SU-DHL-6 (cell line): ENCODE data around the gene HELT.
A peak's percentile ranks its signal among the peaks of the same experiment; 100 is the strongest.

ENCODE experiments used
- H2AFZ ChIP-seq: fragments of 200-600 bp; sonication (generic); 2 replicates; pipeline ENCODE4 v1.6.1; 2014; ENCODE audit warnings: low read depth, mild to moderate bottlenecking, moderate library complexity, mixed read lengths, antibody characterized with exemption, low read length; ENCODE audit not compliant: severe bottlenecking
- H3F3A ChIP-seq: fragments of 200-600 bp; shearing (Covaris generic); 2 replicates; pipeline ENCODE4 v1.6.0; 2016; ENCODE audit warnings: antibody characterized with exemption, mild to moderate bottlenecking; ENCODE audit not compliant: insufficient read depth
- H3K27ac ChIP-seq: fragments of 200-600 bp; sonication (generic); 2 replicates; pipeline ENCODE4 v1.5.1; 2016; ENCODE audit warnings: low read depth, mild to moderate bottlenecking, low read length, moderate library complexity, mixed read lengths
- H3K27me3 ChIP-seq: fragments of 200-600 bp; sonication (generic), shearing (Covaris generic); 2 replicates; pipeline ENCODE4 v1.6.0; 2014; ENCODE audit warnings: mild to moderate bottlenecking, low read length
- H3K36me3 ChIP-seq: fragments of 200-600 bp; sonication (generic); 2 replicates; pipeline ENCODE4 v1.6.1; 2014; ENCODE audit warnings: mild to moderate bottlenecking, low read length, mixed read lengths
- H3K4me2 ChIP-seq: fragments of 300-600, 200-600 bp; shearing (Covaris generic), sonication (generic); 2 replicates; pipeline ENCODE4 v1.6.0; 2014; ENCODE audit warnings: low read length, low read depth, mild to moderate bottlenecking; ENCODE audit not compliant: poor library complexity, severe bottlenecking
- H3K4me3 ChIP-seq: fragments of 200-600 bp; sonication (generic); 2 replicates; pipeline ENCODE4 v1.5.1; 2014; ENCODE audit warnings: antibody characterized with exemption, low read length, mild to moderate bottlenecking, mixed read lengths; ENCODE audit not compliant: insufficient read depth, poor library complexity, severe bottlenecking
- H3K79me2 ChIP-seq: fragments of 200-600 bp; sonication (generic); 2 replicates; pipeline ENCODE4 v1.6.1; 2014; ENCODE audit warnings: mild to moderate bottlenecking, low read length, moderate library complexity; ENCODE audit not compliant: insufficient read depth
- H3K9ac ChIP-seq: fragments of 200-600 bp; sonication (generic); 2 replicates; pipeline ENCODE4 v1.7.0; 2014; ENCODE audit warnings: mild to moderate bottlenecking, low read length
- H3K9me2 ChIP-seq: fragments of 200-600 bp; sonication (generic); replicated peaks from 2 replicates; pipeline ENCODE4 v1.6.1; 2014; ENCODE audit warnings: low read length; ENCODE audit not compliant: insufficient read depth
- H3K9me3 ChIP-seq: fragments of 200-600 bp; sonication (generic); 2 replicates; pipeline ENCODE4 v1.6.1; 2014; ENCODE audit warnings: low read length, mixed read lengths; ENCODE audit not compliant: insufficient read depth
- H4K20me1 ChIP-seq: fragments of 200-600 bp; sonication (generic); 2 replicates; pipeline ENCODE4 v1.6.1; 2014; ENCODE audit warnings: low read depth, mild to moderate bottlenecking, antibody characterized with exemption, low read length, moderate library complexity, mixed read lengths
- EZH2phosphoT487 ChIP-seq: fragments of 200-600 bp; sonication (generic), shearing (Covaris generic); conservative IDR thresholded peaks from 2 replicates; pipeline ENCODE4 v1.6.1; 2018; ENCODE audit warnings: mild to moderate bottlenecking, antibody characterized with exemption, low read length, moderate library complexity, mixed read lengths
- TF ChIP-seq, protein P1 (sequence below): fragments of 200-600 bp; sonication (generic); IDR thresholded peaks from one replicate; pipeline ENCODE4 v1.5.1; 2017; ENCODE audit warnings: antibody characterized with exemption, mild to moderate bottlenecking, low read length, moderate library complexity; ENCODE audit not compliant: insufficient read depth, poor library complexity, severe bottlenecking

HELT gene

DNA sequence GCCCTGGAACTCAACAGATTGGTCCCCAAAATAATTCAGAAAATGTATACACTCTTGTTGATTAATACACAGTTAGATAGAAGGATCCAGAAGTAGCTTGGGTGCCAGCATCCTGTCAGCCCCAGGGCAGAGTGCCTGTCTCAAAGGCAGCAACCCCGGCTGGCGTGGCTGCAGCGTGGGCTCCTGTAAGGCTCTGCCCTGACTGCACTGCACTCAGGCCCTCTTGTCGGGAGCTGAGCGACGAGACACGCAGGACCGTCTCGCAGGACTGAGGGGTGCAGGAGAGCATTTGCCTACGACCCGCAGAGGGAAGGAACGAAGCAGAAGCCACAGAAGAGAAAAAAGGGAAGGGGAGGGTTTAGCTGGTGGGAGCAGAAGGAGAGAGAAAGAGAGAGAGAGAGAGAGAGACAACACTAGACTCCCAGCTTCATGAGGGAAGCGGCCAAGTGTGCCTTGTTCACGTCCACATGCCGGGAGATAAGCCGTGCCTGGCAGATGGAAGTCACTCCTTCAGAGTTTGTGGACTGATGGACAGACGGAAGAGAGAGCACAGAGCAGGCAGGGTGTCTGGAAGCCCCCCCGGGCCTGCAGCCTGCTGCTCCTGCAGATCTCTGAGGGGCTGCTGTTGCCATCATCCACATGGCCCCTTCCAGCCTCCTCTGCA is 38.7 kb upstream of the HELT start:
- H3K79me2 ChIP-seq = no peaks in the 10 kb centered on the region
- no peaks in the 10 kb centered on the region for H3K36me3 ChIP-seq
- no peak for TF ChIP-seq EZH2phosphoT487
- TF ChIP-seq, protein P1, sequence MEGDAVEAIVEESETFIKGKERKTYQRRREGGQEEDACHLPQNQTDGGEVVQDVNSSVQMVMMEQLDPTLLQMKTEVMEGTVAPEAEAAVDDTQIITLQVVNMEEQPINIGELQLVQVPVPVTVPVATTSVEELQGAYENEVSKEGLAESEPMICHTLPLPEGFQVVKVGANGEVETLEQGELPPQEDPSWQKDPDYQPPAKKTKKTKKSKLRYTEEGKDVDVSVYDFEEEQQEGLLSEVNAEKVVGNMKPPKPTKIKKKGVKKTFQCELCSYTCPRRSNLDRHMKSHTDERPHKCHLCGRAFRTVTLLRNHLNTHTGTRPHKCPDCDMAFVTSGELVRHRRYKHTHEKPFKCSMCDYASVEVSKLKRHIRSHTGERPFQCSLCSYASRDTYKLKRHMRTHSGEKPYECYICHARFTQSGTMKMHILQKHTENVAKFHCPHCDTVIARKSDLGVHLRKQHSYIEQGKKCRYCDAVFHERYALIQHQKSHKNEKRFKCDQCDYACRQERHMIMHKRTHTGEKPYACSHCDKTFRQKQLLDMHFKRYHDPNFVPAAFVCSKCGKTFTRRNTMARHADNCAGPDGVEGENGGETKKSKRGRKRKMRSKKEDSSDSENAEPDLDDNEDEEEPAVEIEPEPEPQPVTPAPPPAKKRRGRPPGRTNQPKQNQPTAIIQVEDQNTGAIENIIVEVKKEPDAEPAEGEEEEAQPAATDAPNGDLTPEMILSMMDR = no peak
- no peak overlapping the region for H3K27ac ChIP-seq
- H3K4me3 ChIP-seq = no peak overlapping the region
- no peak overlapping the region for H3K9ac ChIP-seq
- H3K9me2 ChIP-seq = no peaks in the 10 kb centered on the region
- no peak overlapping the region for H2AFZ ChIP-seq
- H3K27me3 ChIP-seq = no peaks in the 10 kb centered on the region
- H3K9me3 ChIP-seq = no peaks in the 10 kb centered on the region
- no peak overlapping the region for H3K4me2 ChIP-seq
- no peaks in the 10 kb centered on the region for H4K20me1 ChIP-seq
- no peaks in the 10 kb centered on the region for H3F3A ChIP-seq

DNA sequence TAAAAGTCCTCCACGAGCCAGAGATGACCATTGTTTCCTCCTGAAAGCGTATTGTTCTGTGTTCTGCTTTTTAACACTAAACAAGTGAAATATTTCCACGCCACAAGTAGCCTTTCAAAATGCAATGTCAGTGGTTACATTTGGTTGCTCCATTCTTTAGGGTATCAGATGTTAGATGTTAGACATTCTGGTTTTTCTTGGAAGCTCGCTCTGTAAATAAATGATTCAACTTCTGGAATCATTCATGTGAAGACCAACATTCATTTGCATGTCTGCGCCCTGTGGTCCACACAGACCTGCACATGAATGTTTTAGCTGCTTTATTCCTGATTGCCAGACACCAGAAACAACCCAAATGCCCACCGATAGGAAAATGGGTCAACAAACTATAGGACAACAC is 38.0 kb upstream of the HELT start:
- H2AFZ ChIP-seq = no peak overlapping the region
- H3K9me2 ChIP-seq = no peaks in the 10 kb centered on the region
- no peaks in the 10 kb centered on the region for H3K9me3 ChIP-seq
- no peak overlapping the region for H3K27ac ChIP-seq
- TF ChIP-seq, protein P1 = no peak
- H3K4me3 ChIP-seq = no peak overlapping the region
- H3K36me3 ChIP-seq = no peaks in the 10 kb centered on the region
- no peak overlapping the region for H3K9ac ChIP-seq
- no peaks in the 10 kb centered on the region for H3F3A ChIP-seq
- no peaks in the 10 kb centered on the region for H3K27me3 ChIP-seq
- no peak overlapping the region for H3K4me2 ChIP-seq
- no peaks in the 10 kb centered on the region for H3K79me2 ChIP-seq
- no peaks in the 10 kb centered on the region for H4K20me1 ChIP-seq

DNA sequence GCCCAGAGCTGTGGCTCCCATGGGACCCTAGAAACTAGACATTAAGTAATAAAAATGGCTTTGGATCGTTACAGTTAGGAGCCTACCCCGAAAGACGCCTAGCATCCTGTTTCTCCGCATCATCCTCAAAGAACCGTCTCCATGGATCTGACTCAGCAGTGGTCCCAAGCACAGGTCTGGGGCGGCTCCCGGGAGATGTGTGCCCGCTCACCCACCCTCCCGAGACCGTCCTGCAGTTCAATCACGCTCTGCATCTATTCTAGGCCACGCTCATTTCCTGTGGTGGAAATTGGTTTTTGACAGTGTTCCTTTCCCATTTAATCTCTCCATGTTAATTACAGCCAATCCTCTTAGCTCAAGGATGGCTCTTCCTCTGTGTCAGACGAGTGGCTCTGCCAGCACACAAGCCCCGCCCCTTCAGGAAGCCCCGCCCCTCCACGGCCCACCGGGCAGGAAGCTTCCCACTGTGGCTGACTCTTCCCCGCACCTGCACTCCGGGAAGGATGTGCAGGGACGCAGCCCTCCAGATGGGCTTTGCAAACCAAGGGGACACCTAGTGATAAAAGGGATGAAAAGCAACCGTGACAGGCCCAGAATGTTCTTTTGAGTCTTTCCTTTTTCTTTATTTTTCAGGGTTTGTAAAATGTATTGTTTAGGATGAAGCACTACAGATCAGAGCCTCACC is 34.5 kb upstream of the HELT start:
- Histone ChIP-seq H4K20me1 (no peaks in the 10 kb centered on the region), H3K79me2 (no peaks in the 10 kb centered on the region), H3K27ac (no peak overlapping the region), H3K4me3 (no peak overlapping the region), H3K36me3 (no peaks in the 10 kb centered on the region), H3K9me2 (no peaks in the 10 kb centered on the region), H3F3A (no peaks in the 10 kb centered on the region), H3K9me3 (no peaks in the 10 kb centered on the region), H3K27me3 (no peaks in the 10 kb centered on the region), H3K9ac (no peak overlapping the region), H3K4me2 (no peak overlapping the region), H2AFZ (no peak overlapping the region)
- TF ChIP-seq, protein P1 = peak; percentile 20
- TF ChIP-seq EZH2phosphoT487 = no peak
